ENCODE data around the gene CAND2. TPM values are rescaled to one million over a fixed set of nuclear protein-coding genes. Genes with fewer than 3 reads are reported as not detected.

CAND2 gene
- total and polyA plus RNA-seq, 2 experiments from 2014 or later = 5.6 to 20.5 TPM

GRCh38 chr3:12798559-12799179, 2.2 kb downstream of the CAND2 start:
- H3K79me2 ChIP-seq (replicated peaks; ENCODE audit: insufficient read depth) = no peaks in the 10 kb centered on the region
- H4K20me1 ChIP-seq (replicated peaks; ENCODE audit: insufficient read depth) = no peaks in the 10 kb centered on the region
- ATAC-seq (no peak), DNase-seq (ENCODE audit: low spot score) (no peak)
- H3K4me3 Mint-ChIP-seq = 0 out of 3 replicates have a peak overlapping the region, but pooled peaks have one; percentile 89
- H2AFZ ChIP-seq = no peak overlapping the region
- H3K4me1 ChIP-seq (ENCODE audit: insufficient read depth) = peaks cover 9% of the 10 kb centered on the region; the same call in 1 of the 2 replicates
- H3K4me3 ChIP-seq = no peak overlapping the region
- H3F3A ChIP-seq (replicated peaks; ENCODE audit: low read depth) = no peaks in the 10 kb centered on the region
- no peaks in the 10 kb centered on the region; the same call in 2 of the 3 replicates for H3K9me3 Mint-ChIP-seq
- no peak overlapping the region for H3K27ac Mint-ChIP-seq
- peaks cover 4% of the 10 kb centered on the region; the same call in 2 of the 3 replicates for H3K36me3 Mint-ChIP-seq (ENCODE audit: low read depth)
- no peaks in the 10 kb centered on the region for H3K9me2 ChIP-seq (ENCODE audit: insufficient read depth)
- H3K27me3 ChIP-seq (ENCODE audit: insufficient read depth) = no peaks in the 10 kb centered on the region
- H3K27me3 Mint-ChIP-seq (ENCODE audit: insufficient read depth, low read depth, poor library complexity) = peaks cover 19% of the 10 kb centered on the region
- H3K4me1 Mint-ChIP-seq = peaks cover 18% of the 10 kb centered on the region
- H3K4me2 ChIP-seq = no peak overlapping the region
- TF ChIP-seq REST (IDR thresholded peaks at IDR 0.05; ENCODE audit: unreplicated experiment) (no peak), CTCF (conservative IDR thresholded peaks at IDR 0.05; ENCODE audit: low read depth in 2 of 2) (no peak), CREB1 (CRISPR knock-in tag; IDR thresholded peaks at IDR 0.05; ENCODE audit: low read depth) (no peak)
- H3K27ac ChIP-seq (ENCODE audit: low read depth) = no peak overlapping the region
- H3K36me3 ChIP-seq (ENCODE audit: insufficient read depth) = 0 out of 2 replicates have a peak, but pooled peaks cover 3% of the 10 kb centered on the region

- ATAC-seq = no peak
- no peak overlapping the region for H3K27ac ChIP-seq (ENCODE audit: low read depth)
- TF ChIP-seq REST (IDR thresholded peaks at IDR 0.05; ENCODE audit: unreplicated experiment) = no peak
- TF ChIP-seq ZNF331 (CRISPR knock-in tag; IDR thresholded peaks at IDR 0.05; ENCODE audit: low read depth) = no peak
- no peak for TF ChIP-seq CTCF (conservative IDR thresholded peaks at IDR 0.05; ENCODE audit: low read depth in 2 of 2)
- TF ChIP-seq ETS1 (IDR thresholded peaks at IDR 0.05) = no peak
- no peak for TF ChIP-seq NANOG (IDR thresholded peaks at IDR 0.05; ENCODE audit: borderline replicate concordance)
- no peak for TF ChIP-seq CREB1 (CRISPR knock-in tag; IDR thresholded peaks at IDR 0.05; ENCODE audit: low read depth)
- TF ChIP-seq ZNF114 (CRISPR knock-in tag; IDR thresholded peaks at IDR 0.05) = no peak
Observed at GRCh38 chr3:12799525-12800440, 3.3 kb downstream of the CAND2 start.

More at GRCh38 chr3:12799525-12800440, 3.3 kb downstream of the CAND2 start:
- Histone ChIP-seq H2AFZ (no peak overlapping the region), H3K79me2 (replicated peaks; ENCODE audit: insufficient read depth) (no peaks in the 10 kb centered on the region), H3K9me2 (ENCODE audit: insufficient read depth) (no peaks in the 10 kb centered on the region), H3K36me3 (ENCODE audit: insufficient read depth) (0 out of 2 replicates have a peak, but pooled peaks cover 4% of the 10 kb centered on the region), H3K4me3 (no peak overlapping the region), H3K4me1 (ENCODE audit: insufficient read depth) (peaks cover 9% of the 10 kb centered on the region; the same call in 1 of the 2 replicates), H3K4me2 (no peak overlapping the region), H3F3A (replicated peaks; ENCODE audit: low read depth) (no peaks in the 10 kb centered on the region), H3K27me3 (ENCODE audit: insufficient read depth) (no peaks in the 10 kb centered on the region), H4K20me1 (replicated peaks; ENCODE audit: insufficient read depth) (no peaks in the 10 kb centered on the region)
- Mint-ChIP-seq H3K4me3 (no peak overlapping the region), H3K4me1 (peaks cover 16% of the 10 kb centered on the region), H3K9me3 (no peaks in the 10 kb centered on the region; the same call in 2 of the 3 replicates), H3K36me3 (ENCODE audit: low read depth) (peaks cover 13% of the 10 kb centered on the region), H3K27ac (no peak overlapping the region), H3K27me3 (ENCODE audit: insufficient read depth, low read depth, poor library complexity) (peaks cover 15% of the 10 kb centered on the region)
- no peak for DNase-seq (ENCODE audit: low spot score)
